Memory B cell (primary cell): ENCODE data around the gene PROK2.

Experiments
- ATAC-seq: fragments of 150-1000 bp; cut with Tn5 transposase; 2 replicates; pipeline ENCODE4 v1.10.0; 2021; ENCODE audit warnings: low read depth, mild to moderate bottlenecking, moderate library complexity
- DNase-seq, 2 donors: peaks; one replicate each; pipeline ENCODE4 v3.0.0; 2022; ENCODE audit warnings: low spot score in 2 of 2
- H3K27ac Mint-ChIP-seq: one replicate; pipeline ENCODE4 v1.8.0; 2022; ENCODE audit warnings: mild to moderate bottlenecking, moderate library complexity, mixed read lengths
- H3K27me3 Mint-ChIP-seq: one replicate; pipeline ENCODE4 v1.8.0; 2022; ENCODE audit warnings: mixed read lengths
- H3K36me3 Mint-ChIP-seq: one replicate; pipeline ENCODE4 v1.8.0; 2022; ENCODE audit warnings: mild to moderate bottlenecking, mixed read lengths
- H3K4me1 Mint-ChIP-seq: one replicate; pipeline ENCODE4 v1.8.0; 2022; ENCODE audit warnings: mixed read lengths
- H3K4me3 Mint-ChIP-seq: one replicate; pipeline ENCODE4 v1.8.0; 2022; ENCODE audit warnings: mild to moderate bottlenecking, moderate library complexity, mixed read lengths
- H3K9me3 Mint-ChIP-seq: one replicate; pipeline ENCODE4 v1.8.0; 2022; ENCODE audit warnings: mixed read lengths

Gene PROK2

GRCh38 chr3:71744738-71745137, 40.2 kb downstream of the PROK2 start:
- no peak overlapping the region for H3K27ac Mint-ChIP-seq
- DNase-seq, result no peak

GRCh38 chr3:71742621-71743020, 42.3 kb downstream of the PROK2 start:
- Mint-ChIP-seq H3K36me3 (no peaks in the 10 kb centered on the region), H3K4me3 (no peak overlapping the region), H3K4me1 (no peaks in the 10 kb centered on the region), H3K27me3 (peaks cover 2% of the 10 kb centered on the region), H3K9me3 (peaks cover 18% of the 10 kb centered on the region), H3K27ac (no peak overlapping the region)
- ATAC-seq (no peak), DNase-seq (no peak)

More at GRCh38 chr3:71744738-71745137, 40.2 kb downstream of the PROK2 start:
- Mint-ChIP-seq H3K4me1 (no peaks in the 10 kb centered on the region), H3K27me3 (peaks cover 6% of the 10 kb centered on the region), H3K9me3 (peaks cover 18% of the 10 kb centered on the region), H3K4me3 (no peak overlapping the region), H3K36me3 (no peaks in the 10 kb centered on the region)
- no peak for ATAC-seq

DNA sequence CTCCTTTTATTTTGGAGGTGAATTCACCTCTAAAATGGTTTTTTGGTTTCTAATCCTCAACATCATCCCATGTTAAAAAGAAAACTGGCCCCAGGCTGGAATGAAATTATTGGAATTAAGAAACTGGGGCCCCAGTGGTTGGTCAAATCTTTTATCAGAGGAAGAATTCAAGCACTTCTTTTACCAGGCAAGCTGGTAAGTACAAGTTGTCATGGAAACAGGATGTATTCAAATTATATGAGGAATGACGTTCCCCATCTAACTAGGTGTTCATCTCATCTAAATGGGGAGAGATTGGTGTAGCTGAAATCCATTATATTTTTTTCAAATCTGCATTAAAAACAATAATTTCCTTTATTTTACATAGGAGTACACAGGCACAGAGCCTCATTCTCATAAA, 50.1 kb downstream of the PROK2 start:
- peaks cover 3% of the 10 kb centered on the region for H3K9me3 Mint-ChIP-seq
- DNase-seq, result no peak
- H3K4me3 Mint-ChIP-seq, result no peak overlapping the region
- no peak for ATAC-seq
- peaks cover 1% of the 10 kb centered on the region for H3K4me1 Mint-ChIP-seq
- H3K27ac Mint-ChIP-seq, result no peak overlapping the region
- peaks cover 10% of the 10 kb centered on the region for H3K27me3 Mint-ChIP-seq
- H3K36me3 Mint-ChIP-seq, result peaks cover 2% of the 10 kb centered on the region

GRCh38 chr3:71733319-71733718, 51.6 kb downstream of the PROK2 start:
- Mint-ChIP-seq H3K4me1 (peaks cover 2% of the 10 kb centered on the region), H3K9me3 (peaks cover 3% of the 10 kb centered on the region), H3K27me3 (peaks cover 9% of the 10 kb centered on the region), H3K4me3 (no peak overlapping the region), H3K27ac (no peak overlapping the region), H3K36me3 (peaks cover 2% of the 10 kb centered on the region)
- no peak for ATAC-seq
- no peak for DNase-seq

DNA sequence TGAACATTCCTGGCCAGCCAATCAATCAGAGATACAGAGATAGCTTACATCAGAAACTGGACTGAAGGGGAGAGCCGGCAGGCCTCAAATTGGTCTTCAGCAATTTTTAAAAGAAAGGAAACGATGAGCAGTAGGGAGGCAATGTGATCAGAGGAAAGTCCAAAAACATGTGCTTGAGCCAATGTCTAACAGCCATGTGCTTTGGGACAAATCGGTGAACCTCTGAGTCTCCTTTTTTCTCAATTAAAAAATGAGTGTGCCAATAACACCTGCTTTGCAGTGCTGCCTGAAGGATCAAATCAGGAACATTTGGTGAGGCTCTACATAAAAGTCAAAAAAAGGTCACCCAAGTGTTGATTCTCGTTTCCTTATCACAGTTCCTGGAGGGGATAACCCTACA, 52.3 kb downstream of the PROK2 start:
- Mint-ChIP-seq H3K27me3 (peaks cover 9% of the 10 kb centered on the region), H3K4me1 (peaks cover 2% of the 10 kb centered on the region), H3K9me3 (peaks cover 3% of the 10 kb centered on the region), H3K36me3 (peaks cover 2% of the 10 kb centered on the region), H3K27ac (no peak overlapping the region), H3K4me3 (no peak overlapping the region)
- no peak for DNase-seq
- ATAC-seq, result no peak

DNA sequence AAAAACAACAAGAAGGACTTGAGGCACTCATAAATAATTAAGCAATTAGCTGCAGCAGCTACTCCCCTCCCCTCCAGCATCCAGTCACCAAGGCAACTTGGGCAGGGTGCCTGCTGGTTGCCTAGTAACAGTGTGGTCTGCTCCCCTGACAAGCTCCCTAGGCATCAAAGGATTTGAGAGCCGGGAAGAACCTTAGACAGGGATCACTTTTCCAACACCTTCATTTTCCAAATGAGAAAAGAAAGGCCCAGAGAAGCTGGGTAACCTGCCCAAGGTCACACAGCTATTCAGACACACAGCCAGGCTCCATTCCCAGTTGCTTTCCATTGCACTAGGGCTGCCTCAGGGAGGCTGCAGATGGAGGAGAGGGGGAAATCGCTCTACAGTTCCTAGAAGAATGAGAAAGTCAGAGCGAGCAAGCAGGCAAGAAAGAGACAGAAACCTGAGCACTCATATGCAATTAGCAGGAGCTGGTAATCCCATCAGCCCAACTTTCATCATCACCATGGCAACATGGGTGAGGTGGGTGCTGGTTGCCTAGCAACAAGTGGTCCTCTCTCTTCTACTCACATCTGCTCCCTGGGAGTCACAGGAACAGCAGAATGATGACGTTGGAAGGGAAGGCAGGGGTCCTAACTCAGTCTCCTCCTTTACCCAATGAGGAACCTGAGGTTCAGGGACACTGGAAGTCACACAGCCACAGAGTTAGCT, 56.2 kb downstream of the PROK2 start:
- Mint-ChIP-seq H3K36me3 (no peaks in the 10 kb centered on the region), H3K4me1 (peaks cover 14% of the 10 kb centered on the region), H3K27me3 (peaks cover 5% of the 10 kb centered on the region), H3K4me3 (no peak overlapping the region), H3K27ac (no peak overlapping the region), H3K9me3 (no peaks in the 10 kb centered on the region)
- DNase-seq, result no peak
- no peak for ATAC-seq

DNA sequence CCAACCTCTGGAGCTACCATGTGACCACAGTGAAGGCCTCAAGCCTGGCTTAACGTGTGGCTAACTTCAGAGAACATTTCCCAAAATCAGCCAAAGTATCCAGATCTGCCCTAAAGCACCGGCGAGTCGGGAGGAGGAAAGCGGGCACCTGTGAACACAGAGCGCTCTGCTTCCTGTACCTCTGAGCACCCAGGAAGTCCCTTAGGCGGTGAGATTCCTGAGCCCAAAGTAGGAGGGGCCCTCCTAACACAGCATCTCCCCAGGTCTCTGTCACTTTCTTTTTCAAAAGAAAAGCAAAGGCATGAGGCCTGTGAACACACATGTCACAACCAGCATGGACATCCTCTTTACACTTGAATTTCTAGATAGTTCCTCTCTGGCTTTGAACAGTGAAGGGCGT, 58.8 kb downstream of the PROK2 start:
- DNase-seq (no peak), ATAC-seq (no peak)
- Mint-ChIP-seq H3K9me3 (no peaks in the 10 kb centered on the region), H3K4me3 (peak overlapping the region; percentile 70), H3K36me3 (no peaks in the 10 kb centered on the region), H3K27me3 (peaks cover 12% of the 10 kb centered on the region), H3K4me1 (peaks cover 24% of the 10 kb centered on the region), H3K27ac (no peak overlapping the region)

DNA sequence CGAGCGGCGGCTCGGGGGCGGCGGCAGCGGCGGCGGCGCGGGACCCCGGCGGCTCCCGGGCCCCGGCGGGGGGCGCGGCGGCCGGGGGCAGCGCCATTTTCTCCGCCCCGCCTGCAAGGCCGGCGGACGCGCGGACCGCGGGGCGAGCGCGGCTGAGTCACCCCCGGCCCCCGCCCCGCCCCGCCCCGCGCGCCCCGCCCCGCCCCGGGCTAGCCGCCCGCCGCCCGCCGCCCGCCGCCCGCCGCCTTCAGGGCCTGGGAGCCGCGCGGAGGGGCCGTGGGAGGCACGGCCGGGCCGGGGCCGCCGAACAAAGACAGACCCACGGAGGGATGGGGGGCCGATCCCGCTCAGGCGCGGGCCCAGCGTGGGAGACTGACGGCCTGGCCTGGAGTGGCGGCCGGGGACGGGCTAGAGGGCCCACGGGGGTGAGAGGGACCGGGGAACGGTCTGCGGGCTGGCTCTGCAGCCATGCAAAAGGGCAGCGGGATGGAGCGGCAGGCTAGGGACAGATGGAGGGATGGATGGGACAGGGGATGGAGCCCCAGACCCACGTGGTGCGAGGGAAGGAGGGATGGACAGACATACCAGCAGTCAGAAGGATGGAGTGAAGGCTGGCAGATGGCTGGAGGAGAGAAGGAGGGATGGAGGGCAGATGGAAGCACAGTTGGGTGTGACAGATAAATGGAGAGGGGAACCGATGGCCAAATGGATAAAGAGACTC, 59.5 kb downstream of the PROK2 start, which contains the start of gene EIF4E3:
TSS of gene EIF4E3 (minus strand) at position 132 of the 721 bp plus-strand sequence. CDS start at position 97, 35 bp downstream.
- Mint-ChIP-seq H3K27me3 (peaks cover 16% of the 10 kb centered on the region), H3K9me3 (no peaks in the 10 kb centered on the region), H3K27ac (peak within 1 kb of the TSS; percentile 65), H3K4me3 (peak within 1 kb of the TSS; percentile 85), H3K36me3 (no peaks in the 10 kb centered on the region), H3K4me1 (peaks cover 24% of the 10 kb centered on the region)
- ATAC-seq, result peak; percentile 54
- peak in 1 of 2 donors; percentile 43 for DNase-seq

DNA sequence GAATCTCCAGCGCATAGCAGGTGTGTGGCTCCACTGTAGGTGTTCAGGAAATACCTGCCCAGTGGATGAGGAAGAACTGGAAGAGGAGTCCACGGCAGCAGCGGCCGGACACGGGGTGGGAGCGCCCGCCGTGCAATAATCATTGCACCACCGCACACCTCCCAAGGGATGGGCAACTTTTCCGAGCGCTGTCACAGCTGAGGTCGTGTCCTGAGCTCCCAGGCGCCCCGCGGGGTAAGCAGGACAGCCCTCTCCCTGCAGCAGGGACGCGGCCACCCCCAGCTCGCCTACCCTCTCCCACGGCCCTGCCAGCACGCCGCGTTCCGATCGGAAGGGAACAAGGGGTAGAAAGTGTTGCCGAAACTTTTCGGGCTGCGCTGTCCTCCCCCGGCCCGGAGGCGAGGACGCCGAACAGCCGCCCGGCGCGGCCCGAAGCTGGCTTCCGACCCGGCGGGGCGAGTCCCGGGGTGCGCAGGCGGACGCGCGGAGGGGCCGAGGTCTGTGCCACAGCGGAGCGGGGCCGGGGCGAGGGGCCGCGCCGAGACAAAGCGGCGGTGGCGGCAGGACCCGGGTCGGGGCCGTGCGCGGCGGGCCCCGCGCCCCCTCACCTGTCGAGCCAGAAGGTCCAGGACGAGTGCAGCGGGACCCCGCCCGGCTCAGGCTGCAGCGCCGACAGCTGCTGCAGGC, 60.2 kb downstream of the PROK2 start:
- Mint-ChIP-seq H3K27me3 (peaks cover 17% of the 10 kb centered on the region), H3K27ac (peak overlapping the region; percentile 65), H3K4me3 (peak overlapping the region; percentile 85), H3K9me3 (no peaks in the 10 kb centered on the region), H3K36me3 (no peaks in the 10 kb centered on the region), H3K4me1 (peaks cover 22% of the 10 kb centered on the region)
- ATAC-seq (peak; percentile 57), DNase-seq (peak; percentile 12 to 53)

DNA sequence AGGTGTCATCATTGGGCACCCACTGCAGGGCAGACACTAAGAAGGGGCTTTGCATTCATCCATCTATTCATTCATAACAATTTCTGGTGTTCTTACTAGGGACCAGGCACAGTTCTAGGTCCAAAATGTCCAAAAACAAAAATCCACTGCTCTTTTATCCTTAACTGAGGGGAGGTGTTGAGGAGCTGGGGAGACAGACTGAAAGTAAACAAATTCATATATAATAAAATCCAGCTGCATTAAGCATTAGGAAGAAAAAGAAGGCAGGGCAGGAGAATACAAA, 60.8 kb downstream of the PROK2 start:
- H3K27me3 Mint-ChIP-seq, result peaks cover 20% of the 10 kb centered on the region
- DNase-seq, result no peak

GRCh38 chr3:71723452-71724170, 61.3 kb downstream of the PROK2 start:
- DNase-seq (peak in 1 of 2 donors; percentile 18), ATAC-seq (peak; percentile 51)
- H3K27me3 Mint-ChIP-seq, result peaks cover 20% of the 10 kb centered on the region
- no peaks in the 10 kb centered on the region for H3K9me3 Mint-ChIP-seq
- H3K4me3 Mint-ChIP-seq, result peak overlapping the region; percentile 85
- H3K4me1 Mint-ChIP-seq, result peaks cover 22% of the 10 kb centered on the region
- H3K36me3 Mint-ChIP-seq, result no peaks in the 10 kb centered on the region
- H3K27ac Mint-ChIP-seq, result no peak overlapping the region

More for the DNA sequence above, 60.8 kb downstream of the PROK2 start:
- no peak for ATAC-seq
- Mint-ChIP-seq H3K27ac (peak overlapping the region; percentile 65), H3K36me3 (no peaks in the 10 kb centered on the region), H3K4me3 (peak overlapping the region; percentile 85), H3K4me1 (peaks cover 22% of the 10 kb centered on the region), H3K9me3 (no peaks in the 10 kb centered on the region)

- ATAC-seq (no peak), DNase-seq (no peak)
- Mint-ChIP-seq H3K9me3 (no peaks in the 10 kb centered on the region), H3K4me1 (peaks cover 25% of the 10 kb centered on the region), H3K27ac (no peak overlapping the region), H3K36me3 (no peaks in the 10 kb centered on the region), H3K4me3 (no peak overlapping the region), H3K27me3 (peaks cover 20% of the 10 kb centered on the region)
Measured at GRCh38 chr3:71722693-71723092, 62.3 kb downstream of the PROK2 start.
